KMS-11 (cell line): ENCODE results near the gene SH3BP1.

ENCODE experiments used
- H2AFZ ChIP-seq: fragments of 200-600 bp; sonication (generic); 2 replicates; pipeline ENCODE4 v1.6.1; 2016; ENCODE audit warnings: antibody characterized with exemption, mixed run types, low read depth
- H3K27ac ChIP-seq: fragments of 200-600 bp; sonication (generic); 2 replicates; pipeline ENCODE4 v1.6.1; 2016; ENCODE audit warnings: mild to moderate bottlenecking, mixed run types
- H3K27me3 ChIP-seq: fragments of 200-600 bp; sonication (generic); 2 replicates; pipeline ENCODE4 v1.6.1; 2017; ENCODE audit warnings: mild to moderate bottlenecking, low read depth, mixed run types, moderate library complexity; ENCODE audit not compliant: insufficient read depth
- H3K36me3 ChIP-seq: fragments of 200-600 bp; sonication (generic); 2 replicates; pipeline ENCODE4 v1.6.1; 2017; ENCODE audit warnings: mild to moderate bottlenecking, mixed run types; ENCODE audit not compliant: insufficient read depth
- H3K4me1 ChIP-seq: fragments of 200-600 bp; sonication (generic); 2 replicates; pipeline ENCODE4 v1.6.1; 2016; ENCODE audit warnings: mild to moderate bottlenecking, low read depth, mixed run types; ENCODE audit not compliant: poor library complexity, severe bottlenecking
- H3K4me2 ChIP-seq: fragments of 200-600 bp; sonication (generic); 2 replicates; pipeline ENCODE4 v1.7.0; 2016; ENCODE audit warnings: mild to moderate bottlenecking, mixed run types
- H3K4me3 ChIP-seq: fragments of 200-600 bp; sonication (generic); IDR thresholded peaks from 2 replicates; pipeline ENCODE4 v1.6.1; 2017; ENCODE audit warnings: low read depth, low read length, mixed read lengths; ENCODE audit not compliant: insufficient read depth
- H3K79me2 ChIP-seq: fragments of 200-600 bp; sonication (generic); 2 replicates; pipeline ENCODE4 v1.6.1; 2016; ENCODE audit warnings: low read depth, mixed run types; ENCODE audit not compliant: insufficient read depth
- H3K9ac ChIP-seq: fragments of 200-600 bp; sonication (generic); 2 replicates; pipeline ENCODE4 v1.6.1; 2016; ENCODE audit warnings: mild to moderate bottlenecking, mixed run types
- H4K20me1 ChIP-seq: fragments of 200-600 bp; sonication (generic); 2 replicates; pipeline ENCODE4 v1.6.1; 2016; ENCODE audit warnings: mild to moderate bottlenecking, mixed run types; ENCODE audit not compliant: insufficient read depth
- CTCF ChIP-seq: fragments of 200-600 bp; sonication (generic); conservative IDR thresholded peaks from 2 replicates; pipeline ENCODE4 v1.6.1; 2017; ENCODE audit warnings: low read depth, mild to moderate bottlenecking, antibody characterized with exemption, low read length, moderate library complexity, mixed read lengths

The SH3BP1 gene

GRCh38 chr22:37676736-37677492 lies 37.4 kb downstream of the SH3BP1 start:
- Histone ChIP-seq H3K4me1 (peaks cover 35% of the 10 kb centered on the region), H3K36me3 (no peaks in the 10 kb centered on the region), H3K4me3 (no peak overlapping the region), H2AFZ (peak overlapping the region; percentile 23; the same call in 1 of the 2 replicates), H3K27me3 (no peaks in the 10 kb centered on the region), H4K20me1 (no peaks in the 10 kb centered on the region), H3K79me2 (peaks cover 8% of the 10 kb centered on the region; the same call in 1 of the 2 replicates), H3K9ac (peak overlapping the region; percentile 65), H3K27ac (peak overlapping the region; percentile 86), H3K4me2 (peak overlapping the region; percentile 99)
- no peak for TF ChIP-seq CTCF

- H3K4me2 ChIP-seq = peak overlapping the region; percentile 99; the same call in 1 of the 2 replicates
- no peaks in the 10 kb centered on the region for H4K20me1 ChIP-seq
- H3K9ac ChIP-seq = no peak overlapping the region
- peaks cover 35% of the 10 kb centered on the region for H3K4me1 ChIP-seq
- H2AFZ ChIP-seq = peak overlapping the region; percentile 23; the same call in 1 of the 2 replicates
- H3K27ac ChIP-seq = no peak overlapping the region; the same call in 1 of the 2 replicates
- no peak for TF ChIP-seq CTCF
- no peak overlapping the region for H3K4me3 ChIP-seq
- H3K79me2 ChIP-seq = peaks cover 8% of the 10 kb centered on the region; the same call in 1 of the 2 replicates
- no peaks in the 10 kb centered on the region for H3K36me3 ChIP-seq
- H3K27me3 ChIP-seq = no peaks in the 10 kb centered on the region
Observed at GRCh38 chr22:37677493-37677974, 38.1 kb downstream of the SH3BP1 start.

- no peaks in the 10 kb centered on the region for H3K27me3 ChIP-seq
- H4K20me1 ChIP-seq = no peaks in the 10 kb centered on the region
- peaks cover 35% of the 10 kb centered on the region for H3K4me1 ChIP-seq
- no peak overlapping the region for H3K27ac ChIP-seq
- H3K4me3 ChIP-seq = no peak overlapping the region
- TF ChIP-seq CTCF = no peak
- H3K79me2 ChIP-seq = peaks cover 8% of the 10 kb centered on the region; the same call in 1 of the 2 replicates
- H3K9ac ChIP-seq = no peak overlapping the region
- H3K36me3 ChIP-seq = no peaks in the 10 kb centered on the region
- no peak overlapping the region for H3K4me2 ChIP-seq
- H2AFZ ChIP-seq = no peak overlapping the region
Observed at GRCh38 chr22:37678372-37678771, 38.9 kb downstream of the SH3BP1 start.

- H3K9ac ChIP-seq = no peak overlapping the region
- no peak overlapping the region for H3K27ac ChIP-seq
- no peak overlapping the region for H2AFZ ChIP-seq
- peaks cover 25% of the 10 kb centered on the region for H3K4me1 ChIP-seq
- H3K27me3 ChIP-seq = no peaks in the 10 kb centered on the region
- no peaks in the 10 kb centered on the region for H4K20me1 ChIP-seq
- H3K4me2 ChIP-seq = no peak overlapping the region
- no peak for TF ChIP-seq CTCF
- H3K36me3 ChIP-seq = no peaks in the 10 kb centered on the region
- no peak overlapping the region for H3K4me3 ChIP-seq
- H3K79me2 ChIP-seq = peaks cover 8% of the 10 kb centered on the region; the same call in 1 of the 2 replicates
Observed at GRCh38 chr22:37679670-37680069, 40.2 kb downstream of the SH3BP1 start.
